Mucosa of descending colon (tissue), 3 donors: ENCODE results near the gene BTBD1. TPM values are rescaled to one million over a fixed set of nuclear protein-coding genes. Genes with fewer than 3 reads are reported as not detected.
A peak's percentile ranks its signal among the peaks of the same experiment; 100 is the strongest.

ENCODE experiments used
- ATAC-seq: fragments of 200-7000 bp; cut with Tn5 transposase; one replicate; pipeline ENCODE4 v1.9.1; 2020; ENCODE audit warnings: mild to moderate bottlenecking, moderate library complexity
- DNase-seq, 3 donors: peaks; one replicate each; pipeline ENCODE4 v3.0.0-alpha.2; 2020
- H3K36me3 ChIP-seq: fragments of 200-600 bp; one replicate; pipeline ENCODE4 v1.8.0; 2021; ENCODE audit warnings: low read depth, mild to moderate bottlenecking
- H3K4me1 ChIP-seq: fragments of 200-600 bp; one replicate; pipeline ENCODE4 v1.8.0; 2021; ENCODE audit warnings: low read depth, mild to moderate bottlenecking
- H3K4me3 ChIP-seq: fragments of 200-600 bp; one replicate; pipeline ENCODE4 v1.8.0; 2021; ENCODE audit warnings: mild to moderate bottlenecking
- H3K9me3 ChIP-seq: fragments of 200-600 bp; one replicate; pipeline ENCODE4 v1.8.0; 2021; ENCODE audit warnings: mild to moderate bottlenecking
- intact Hi-C, 2 donors: fragments of 100-400 bp; cut with DNase I in 1 of 2; cut with micrococcal nuclease in 1 of 2; formaldehyde crosslinking; loops; one replicate each; pipeline versions ENCODE4 v1.11.0 to v1.11.1; 2022; cut with DNase I, micrococcal nuclease
- total RNA-seq, 3 donors: library from RNA; stranded (reverse); fragmentation: NEBNext Ultra II Directional in 2 of 3; extraction: Animal tissue kit (Norgen Biotek cat#: 25700) in 2 of 3; gene quantifications; one replicate each; pipeline versions ENCODE4 v1.2.1 to v1.2.4, GENCODE V29; 2021 to 2023
- TF ChIP-seq, protein P1 (sequence below): fragments of 200-600 bp; IDR thresholded peaks from one replicate; pipeline ENCODE4 v1.8.0; 2022; ENCODE audit warnings: antibody characterized with exemption, mild to moderate bottlenecking
- donor health status: DM: no; HTN: no; CAD: no; lungs with moderate emphysema.
- donor health status: DM: no; HTN: no; CAD: no.
- donor health status: DM: no; HTN: yes; CAD: no.

Gene BTBD1
- total RNA-seq, 3 donors from 2014 or later, result 50.9 to 57.8 (median 53.7) TPM

DNA sequence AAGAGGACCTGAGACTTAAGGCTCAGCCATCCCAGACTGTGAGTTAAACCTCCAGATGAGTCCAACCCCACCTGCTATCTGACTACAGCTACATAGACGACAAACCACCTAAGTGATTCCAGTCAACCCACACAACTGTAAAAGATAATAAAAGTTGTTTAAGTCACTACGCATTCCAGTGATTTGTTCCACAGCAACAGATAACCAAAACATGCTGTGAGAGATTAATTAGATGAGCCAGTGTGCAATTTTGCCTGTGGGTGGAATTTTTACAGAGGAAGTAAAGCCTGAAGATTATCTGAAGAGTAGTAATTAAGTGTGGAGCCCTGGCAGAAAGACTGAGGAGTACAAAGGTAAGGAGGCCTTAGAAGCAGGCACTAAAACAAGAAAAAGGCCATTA is 5.4 kb downstream of the BTBD1 start:
- Histone ChIP-seq H3K36me3 (no peaks in the 10 kb centered on the region), H3K4me1 (peaks cover 44% of the 10 kb centered on the region), H3K9me3 (no peaks in the 10 kb centered on the region), H3K4me3 (no peak overlapping the region)
- ATAC-seq, result peak; percentile 75
- TF ChIP-seq, protein P1, sequence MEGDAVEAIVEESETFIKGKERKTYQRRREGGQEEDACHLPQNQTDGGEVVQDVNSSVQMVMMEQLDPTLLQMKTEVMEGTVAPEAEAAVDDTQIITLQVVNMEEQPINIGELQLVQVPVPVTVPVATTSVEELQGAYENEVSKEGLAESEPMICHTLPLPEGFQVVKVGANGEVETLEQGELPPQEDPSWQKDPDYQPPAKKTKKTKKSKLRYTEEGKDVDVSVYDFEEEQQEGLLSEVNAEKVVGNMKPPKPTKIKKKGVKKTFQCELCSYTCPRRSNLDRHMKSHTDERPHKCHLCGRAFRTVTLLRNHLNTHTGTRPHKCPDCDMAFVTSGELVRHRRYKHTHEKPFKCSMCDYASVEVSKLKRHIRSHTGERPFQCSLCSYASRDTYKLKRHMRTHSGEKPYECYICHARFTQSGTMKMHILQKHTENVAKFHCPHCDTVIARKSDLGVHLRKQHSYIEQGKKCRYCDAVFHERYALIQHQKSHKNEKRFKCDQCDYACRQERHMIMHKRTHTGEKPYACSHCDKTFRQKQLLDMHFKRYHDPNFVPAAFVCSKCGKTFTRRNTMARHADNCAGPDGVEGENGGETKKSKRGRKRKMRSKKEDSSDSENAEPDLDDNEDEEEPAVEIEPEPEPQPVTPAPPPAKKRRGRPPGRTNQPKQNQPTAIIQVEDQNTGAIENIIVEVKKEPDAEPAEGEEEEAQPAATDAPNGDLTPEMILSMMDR, result no peak
- DNase-seq, result no peak
- intact Hi-C loops, result no loop called here

DNA sequence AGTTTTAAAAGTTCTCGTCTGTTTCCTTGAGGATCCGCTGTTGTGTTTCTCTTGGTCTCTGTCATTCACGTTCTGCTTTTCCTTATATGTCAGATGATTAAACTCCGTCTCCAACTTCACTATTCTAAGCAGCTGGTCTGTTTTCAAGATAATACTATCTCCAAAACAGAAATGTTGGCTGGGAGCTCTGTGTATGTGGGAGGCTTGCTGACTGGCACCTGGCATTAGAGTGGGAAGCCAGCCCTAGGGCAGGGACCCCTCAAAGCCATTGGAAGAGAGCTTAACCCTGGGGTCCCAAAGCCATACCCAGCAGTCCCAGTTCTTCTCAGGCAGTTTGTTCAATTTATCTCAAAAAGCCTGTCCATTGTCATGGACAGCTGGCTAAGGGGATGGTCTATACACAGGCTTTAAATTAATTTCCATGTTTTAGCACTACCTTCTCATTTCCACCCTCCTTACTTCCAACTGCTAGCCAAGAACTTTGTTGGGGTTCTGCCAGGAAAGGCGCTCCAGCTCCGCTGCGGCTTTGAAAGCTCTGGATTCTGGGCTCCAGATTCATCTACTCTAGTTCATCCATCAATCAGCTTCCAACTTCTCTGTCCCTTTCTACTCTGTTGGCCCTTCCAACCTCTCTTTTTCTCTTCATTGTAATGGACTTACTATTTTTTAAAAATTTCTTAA is 9.2 kb downstream of the BTBD1 start:
- intact Hi-C loops, result no loop called here
- ATAC-seq, result no peak
- Histone ChIP-seq H3K4me3 (no peak overlapping the region), H3K36me3 (no peaks in the 10 kb centered on the region), H3K9me3 (no peaks in the 10 kb centered on the region), H3K4me1 (peaks cover 24% of the 10 kb centered on the region)
- TF ChIP-seq, protein P1, result no peak
- DNase-seq, result no peak

DNA sequence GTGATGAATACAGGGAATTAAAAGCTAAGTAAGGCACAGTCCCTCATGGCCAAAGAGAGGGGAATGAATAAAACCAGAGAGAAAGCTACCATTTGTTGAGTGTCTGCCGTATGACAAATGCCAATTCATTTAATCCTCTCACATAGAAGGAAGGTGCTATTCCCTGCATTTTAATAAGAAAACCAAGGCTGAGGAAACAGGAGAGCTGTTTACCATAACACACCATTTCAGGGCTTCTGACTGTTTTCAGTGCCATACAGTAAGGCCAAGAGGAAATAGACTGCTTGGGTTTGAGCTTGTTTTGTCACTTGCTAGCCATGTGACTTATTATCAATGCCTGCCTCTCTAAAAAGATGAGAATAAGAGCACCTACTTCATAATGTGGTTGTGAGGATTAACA is 10.1 kb downstream of the BTBD1 start:
- Histone ChIP-seq H3K9me3 (no peaks in the 10 kb centered on the region), H3K4me3 (no peak overlapping the region), H3K36me3 (no peaks in the 10 kb centered on the region), H3K4me1 (peaks cover 17% of the 10 kb centered on the region)
- DNase-seq (no peak), ATAC-seq (no peak)
- TF ChIP-seq, protein P1, result no peak
- intact Hi-C loops, result no loop called here

DNA sequence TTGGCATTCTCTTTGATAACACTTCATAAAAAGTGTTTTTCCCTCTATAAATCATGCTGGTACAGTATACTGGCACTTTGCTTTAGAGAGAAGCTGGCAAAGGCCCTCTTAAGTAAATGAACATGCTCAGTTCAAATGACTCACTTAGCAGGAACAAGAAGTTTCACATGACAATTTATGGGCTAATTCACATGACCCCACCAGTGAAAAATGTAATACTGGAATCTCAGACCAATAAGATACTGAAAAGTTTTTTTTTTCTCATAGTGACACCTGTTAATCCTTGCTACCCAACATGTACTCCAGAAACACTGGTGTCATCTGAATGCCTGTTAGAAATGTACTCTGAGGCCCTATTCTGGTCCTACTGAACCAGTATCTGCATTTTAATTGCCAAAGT is 13.9 kb downstream of the BTBD1 start:
- H3K9me3 ChIP-seq, result no peaks in the 10 kb centered on the region
- DNase-seq (peak in 1 of 3 donors; percentile 46), ATAC-seq (peak; percentile 99)
- no peaks in the 10 kb centered on the region for H3K36me3 ChIP-seq
- H3K4me3 ChIP-seq, result no peak overlapping the region
- TF ChIP-seq, protein P1, result no peak
- intact Hi-C loops, result no loop called here
- H3K4me1 ChIP-seq, result peaks cover 8% of the 10 kb centered on the region

DNA sequence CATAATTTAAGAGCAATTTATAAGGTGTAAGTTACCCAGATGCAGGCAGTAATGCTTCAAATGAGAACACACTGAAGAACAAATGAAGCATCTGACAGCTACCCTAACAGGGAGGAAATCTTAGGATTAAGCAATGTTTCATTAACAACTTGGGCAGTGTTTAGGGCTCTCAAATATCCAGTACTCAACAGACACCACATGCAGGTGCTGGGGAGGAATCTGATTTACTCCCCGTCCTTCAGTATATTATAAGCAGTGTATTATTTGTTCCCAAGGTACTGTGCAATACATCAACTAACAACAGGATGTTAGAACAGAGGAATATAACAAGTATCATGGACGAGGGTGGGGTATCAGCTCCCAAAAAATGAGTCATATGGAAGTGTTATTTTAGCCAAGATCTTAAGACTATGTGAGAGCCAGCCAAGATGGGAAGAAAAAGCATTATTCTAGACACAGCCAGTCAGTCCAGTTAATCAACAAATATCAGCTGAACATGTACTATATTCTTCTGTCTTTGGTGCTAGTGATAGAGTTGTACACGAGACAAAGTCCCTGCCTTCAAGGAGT is 20.4 kb downstream of the BTBD1 start:
- peak; percentile 40 for ATAC-seq
- intact Hi-C loops, result no loop called here
- Histone ChIP-seq H3K36me3 (no peaks in the 10 kb centered on the region), H3K9me3 (no peaks in the 10 kb centered on the region), H3K4me1 (no peaks in the 10 kb centered on the region), H3K4me3 (no peak overlapping the region)
- no peak for DNase-seq
- TF ChIP-seq, protein P1, result no peak
